ENCODE data around the gene ZKSCAN8. TPM values are rescaled to one million over a fixed set of nuclear protein-coding genes. Genes with fewer than 3 reads are reported as not detected.

The ZKSCAN8 gene
- total RNA-seq, 1 experiment from 2014 or later: 14.8 TPM

DNA sequence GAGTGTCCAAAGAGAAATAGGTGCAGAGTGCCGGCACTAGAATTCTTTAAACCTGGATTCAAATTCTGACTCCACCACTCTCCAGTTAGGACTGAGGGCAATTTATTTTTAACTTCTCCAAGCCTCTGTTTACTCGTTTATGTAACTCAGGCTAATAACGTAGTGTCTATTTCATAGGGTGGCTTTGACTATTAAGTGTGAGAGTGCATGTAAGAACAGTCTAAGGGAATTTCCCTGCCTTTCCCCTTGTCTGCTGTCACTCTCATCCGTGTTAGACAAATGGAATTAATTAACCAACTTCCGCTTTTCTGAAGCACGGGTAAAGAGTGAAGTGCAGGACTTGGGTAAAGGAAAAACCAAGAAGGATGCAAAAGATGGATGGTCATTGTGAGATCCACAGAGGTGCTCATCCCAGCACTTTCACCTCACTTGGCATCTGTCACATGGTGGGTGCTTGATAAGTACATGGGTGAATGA is 4.1 kb upstream of the ZKSCAN8 start:
- DNase-seq (ENCODE audit: extremely low read depth, low read depth): no peak

DNA sequence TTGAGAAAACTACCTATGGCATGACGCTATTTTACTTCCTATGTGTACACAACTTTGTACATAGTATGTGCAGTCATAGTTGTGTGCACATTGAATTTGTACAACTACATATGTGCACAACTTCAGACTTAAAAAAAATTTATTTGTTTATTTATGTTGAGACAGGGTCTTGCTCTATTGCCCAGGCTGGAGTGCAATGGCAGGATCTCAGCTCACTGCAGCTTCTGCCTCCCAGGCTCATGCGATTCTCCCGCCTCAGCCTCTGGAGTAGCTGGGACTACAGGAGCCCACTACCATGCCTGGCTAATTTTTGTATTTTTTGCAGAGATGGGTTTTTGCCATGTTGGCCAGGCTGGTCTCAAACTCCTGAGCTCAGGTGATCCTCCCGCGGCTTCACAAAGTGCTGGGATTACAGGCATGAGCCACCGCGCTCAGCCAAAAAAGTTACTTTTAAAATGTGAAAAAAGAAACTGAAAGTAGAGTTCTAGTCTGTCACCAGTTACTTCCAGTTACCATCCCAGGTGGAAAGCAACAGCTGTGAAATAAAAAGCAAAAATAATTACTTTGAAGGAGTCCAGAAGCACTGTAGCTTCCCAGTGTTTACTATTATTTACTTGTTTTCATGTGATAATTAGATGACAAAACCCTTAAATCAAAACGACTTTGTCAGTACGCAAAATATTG is 1.7 kb upstream of the ZKSCAN8 start:
- no peak for DNase-seq (ENCODE audit: extremely low read depth, low read depth)

DNA sequence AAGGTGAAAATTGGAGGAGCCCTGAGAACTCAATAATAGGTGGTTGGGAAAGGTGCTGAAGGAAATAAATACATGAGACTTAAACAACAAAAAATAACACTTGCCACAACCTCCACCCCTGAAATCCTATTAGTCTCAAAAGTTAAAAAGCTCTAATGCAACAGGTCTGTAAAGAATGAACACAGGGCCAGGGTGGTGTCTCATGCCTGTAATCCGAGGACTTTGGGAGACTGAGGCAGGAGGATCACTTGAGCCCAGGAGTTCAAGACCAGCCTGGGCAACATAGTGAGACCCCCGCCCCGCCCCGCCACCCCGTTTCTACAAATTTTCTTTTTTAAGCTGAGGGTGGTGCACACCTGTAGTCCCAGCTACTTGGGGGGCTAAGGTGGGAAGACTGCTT is 1.1 kb upstream of the ZKSCAN8 start:
- DNase-seq (ENCODE audit: extremely low read depth, low read depth): no peak

DNA sequence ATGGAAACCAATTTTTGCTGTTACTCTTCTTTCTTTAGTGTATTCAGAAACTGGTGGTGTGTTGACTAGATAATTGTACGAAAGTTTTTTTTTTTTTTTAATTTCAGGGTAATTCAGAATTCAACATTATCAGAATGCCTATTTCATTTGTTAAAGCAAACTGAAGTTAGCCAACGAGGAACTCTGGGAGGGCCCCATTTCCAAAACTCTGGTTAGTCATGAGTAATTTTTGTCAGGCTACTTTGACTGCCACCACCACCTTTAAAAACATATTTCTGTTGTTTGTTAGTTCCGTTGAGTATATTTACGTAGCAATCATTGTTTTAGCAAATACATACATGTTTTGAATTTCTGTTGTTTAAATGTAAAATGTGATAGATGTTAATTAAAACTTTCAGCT is 763 bp downstream of the ZKSCAN8 start:
- DNase-seq (ENCODE audit: extremely low read depth, low read depth): no peak

DNA sequence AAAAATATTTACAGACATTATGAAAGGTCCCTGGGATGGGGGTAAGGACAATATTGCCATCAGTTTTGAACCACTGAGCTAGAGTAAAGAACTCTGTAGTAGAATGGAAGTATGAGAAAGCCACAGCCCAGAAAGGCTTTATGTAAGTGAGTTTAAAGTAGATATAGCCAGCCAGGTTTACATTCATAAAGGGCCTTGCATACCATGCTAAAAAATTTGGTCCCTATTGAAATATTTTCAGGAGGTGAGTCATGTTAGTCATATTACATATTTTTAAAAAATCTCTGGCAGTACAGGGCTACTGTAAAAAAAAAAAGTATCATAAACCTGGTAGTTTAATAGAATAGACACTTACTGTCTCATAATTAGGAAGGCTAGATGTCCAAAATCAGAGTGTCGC is 3.5 kb downstream of the ZKSCAN8 start:
- DNase-seq (ENCODE audit: extremely low read depth, low read depth): no peak

DNA sequence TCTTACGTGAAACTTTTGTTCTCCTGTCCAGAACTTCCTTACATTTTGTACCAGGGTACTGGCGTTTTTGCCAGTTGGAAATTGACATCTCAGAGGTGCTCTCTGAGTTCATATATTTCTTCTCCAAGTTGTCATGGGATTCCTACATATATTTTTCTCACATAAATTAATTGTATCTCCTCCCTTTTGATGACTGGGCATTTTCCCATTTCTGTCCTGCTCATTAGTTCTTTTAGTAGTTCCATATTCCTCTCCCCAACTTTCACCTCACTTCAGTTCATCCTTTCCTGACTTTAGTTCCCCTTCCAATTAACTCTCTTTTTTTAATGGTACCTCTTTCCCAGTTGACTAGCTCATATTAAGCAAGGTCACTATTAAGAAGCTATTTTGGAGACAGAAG is 10.8 kb downstream of the ZKSCAN8 start:
- DNase-seq (ENCODE audit: extremely low read depth, low read depth): no peak

DNA sequence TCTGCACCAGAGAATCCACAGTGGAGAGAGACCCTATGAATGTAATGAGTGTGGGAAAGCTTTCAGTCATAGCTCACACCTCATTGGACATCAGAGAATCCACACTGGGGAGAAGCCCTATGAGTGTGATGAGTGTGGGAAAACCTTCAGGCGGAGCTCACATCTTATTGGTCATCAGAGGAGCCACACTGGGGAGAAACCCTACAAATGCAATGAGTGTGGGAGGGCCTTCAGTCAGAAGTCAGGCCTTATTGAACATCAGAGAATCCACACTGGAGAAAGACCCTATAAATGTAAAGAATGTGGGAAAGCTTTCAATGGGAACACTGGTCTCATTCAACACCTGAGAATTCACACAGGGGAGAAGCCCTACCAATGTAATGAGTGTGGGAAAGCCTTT is 11.9 kb downstream of the ZKSCAN8 start:
- DNase-seq (ENCODE audit: extremely low read depth, low read depth): no peak

DNA sequence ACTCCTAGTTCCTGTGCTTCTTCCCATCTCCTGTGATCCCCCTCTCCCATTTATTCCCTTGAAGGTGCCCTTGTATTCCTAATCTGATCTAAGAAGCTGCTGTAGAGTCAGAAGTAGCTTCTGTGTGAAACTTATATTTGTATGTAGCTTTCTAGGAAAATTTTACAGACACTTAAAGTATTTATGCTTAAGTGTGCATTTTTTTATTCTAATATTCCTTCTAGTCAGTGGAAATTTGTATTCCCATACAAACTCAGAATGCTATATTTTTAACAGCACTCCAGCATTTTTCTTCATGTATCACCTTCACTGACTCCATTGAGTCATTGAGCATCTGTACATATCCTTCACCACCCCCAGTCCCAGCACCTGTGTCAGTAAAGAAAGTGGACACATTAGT is 12.7 kb downstream of the ZKSCAN8 start:
- DNase-seq (ENCODE audit: extremely low read depth, low read depth): no peak

DNA sequence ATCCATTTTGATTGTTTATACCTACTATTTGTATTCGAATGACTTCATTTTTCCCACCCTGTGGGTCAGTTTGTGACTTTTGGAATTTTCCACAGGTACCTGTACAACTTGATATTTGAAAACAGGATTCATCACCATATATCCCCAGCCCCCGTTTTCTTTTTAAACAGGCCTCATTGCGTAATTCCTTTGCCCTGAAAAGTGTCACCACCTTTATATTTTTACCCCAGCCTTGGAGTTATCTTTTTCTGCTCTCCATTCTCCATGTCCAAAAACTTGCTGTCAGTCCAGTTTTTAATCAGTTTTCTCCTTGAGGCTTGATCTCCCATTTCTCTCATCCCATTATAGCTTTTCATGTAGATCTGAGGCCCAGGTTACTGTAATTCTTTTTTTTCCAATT is 16.6 kb downstream of the ZKSCAN8 start:
- no peak for DNase-seq (ENCODE audit: extremely low read depth, low read depth)

DNA sequence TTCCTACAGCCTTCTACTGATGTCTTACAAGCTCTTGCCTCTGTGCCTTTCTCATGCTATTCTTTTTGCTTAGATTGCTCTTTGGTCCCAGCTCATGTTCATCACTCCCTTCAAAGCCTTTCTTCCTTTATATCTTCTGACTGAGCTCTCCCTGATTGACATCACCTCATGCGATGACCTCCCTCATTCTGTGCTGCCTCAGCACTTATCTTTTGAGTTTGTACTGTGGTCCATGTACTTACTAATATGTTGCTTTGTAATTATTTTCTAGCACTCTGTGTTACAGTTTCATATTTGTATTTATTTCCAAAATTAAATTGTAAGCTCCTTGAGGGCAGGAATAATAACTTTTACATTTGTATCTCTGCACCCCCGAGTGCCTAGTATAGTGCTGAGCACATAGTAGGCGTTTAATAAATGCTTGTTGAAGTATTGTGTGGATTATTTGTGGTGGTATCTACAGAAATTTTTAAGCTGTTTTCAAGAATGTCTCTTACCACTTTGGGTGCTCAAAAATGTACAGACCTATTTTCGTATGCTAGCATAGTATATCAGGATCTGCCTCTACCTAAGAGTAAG is 17.4 kb downstream of the ZKSCAN8 start:
- no peak for DNase-seq (ENCODE audit: extremely low read depth, low read depth)

DNA sequence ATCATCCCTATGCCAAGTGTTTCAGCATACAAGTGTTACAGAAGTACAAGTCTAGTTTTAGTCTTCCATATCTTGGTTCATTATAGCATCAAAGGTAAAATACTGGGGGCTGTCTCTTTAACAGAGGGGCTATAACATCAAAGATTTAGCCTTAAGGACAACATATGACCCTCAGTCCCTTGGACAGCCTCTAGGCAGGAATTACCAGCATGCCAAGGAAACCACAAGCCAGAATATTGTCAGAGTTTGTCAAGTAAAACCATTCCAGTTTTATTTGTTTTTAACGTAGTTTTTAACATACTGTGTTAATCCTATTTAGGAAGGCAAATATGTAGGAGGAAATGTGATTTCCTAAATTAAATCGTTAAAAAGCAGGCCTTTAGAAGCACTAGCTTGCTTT is 18.6 kb downstream of the ZKSCAN8 start:
- DNase-seq (ENCODE audit: extremely low read depth, low read depth): no peak

DNA sequence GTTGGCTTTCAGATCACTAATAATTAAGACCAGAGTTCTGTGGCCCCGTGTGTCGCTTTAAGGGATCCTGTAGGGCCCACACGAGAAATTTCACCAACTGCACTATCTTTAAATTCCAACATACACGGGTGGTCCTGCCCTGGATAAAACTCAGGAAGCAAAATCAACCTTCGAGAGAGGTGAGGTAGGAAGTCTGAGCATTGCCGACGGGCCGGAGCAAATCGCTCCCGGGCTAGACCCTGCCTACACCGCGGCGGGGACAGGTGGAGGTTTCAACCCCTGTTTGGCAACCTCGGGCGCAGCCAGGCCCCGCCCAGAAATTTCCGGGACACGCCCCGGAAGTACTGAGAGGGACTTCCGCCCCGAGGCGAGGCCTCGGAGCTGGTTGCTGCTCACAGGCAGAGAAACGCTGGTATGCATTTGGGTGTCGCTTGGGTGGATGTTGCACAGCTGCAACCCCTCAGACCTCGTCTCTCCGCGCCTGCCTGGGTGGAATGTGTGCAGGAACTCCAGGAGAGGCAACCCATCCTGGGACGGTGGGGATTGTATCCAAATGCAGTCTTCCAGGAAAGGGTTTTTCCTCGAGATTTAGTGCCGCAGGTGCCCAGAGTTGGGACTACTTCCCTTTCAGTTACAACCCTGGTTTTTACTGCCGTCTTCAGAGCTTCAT is 19.9 kb downstream of the ZKSCAN8 start:
- peak; percentile 50 for DNase-seq (ENCODE audit: extremely low read depth, low read depth)

DNA sequence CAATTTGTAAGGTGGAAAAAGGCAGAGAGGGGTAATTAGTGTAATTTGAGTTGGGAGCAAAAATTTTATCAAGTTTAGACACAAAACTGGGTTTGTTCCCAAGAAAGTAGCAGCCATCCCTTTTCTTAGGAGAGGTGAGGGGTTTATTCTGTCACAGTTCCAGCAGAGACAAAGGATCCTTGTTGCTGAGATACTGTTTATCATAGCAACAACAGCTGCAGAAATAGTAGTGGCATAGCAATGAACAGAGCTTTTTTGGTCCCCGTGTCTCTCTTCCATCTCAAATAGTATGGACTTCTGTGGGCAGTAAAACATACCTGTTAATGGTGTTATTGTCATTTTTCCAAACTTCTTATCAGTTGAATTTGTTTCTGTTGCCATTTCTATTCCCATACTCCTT is 23.9 kb downstream of the ZKSCAN8 start:
- no peak for DNase-seq (ENCODE audit: extremely low read depth, low read depth)

DNA sequence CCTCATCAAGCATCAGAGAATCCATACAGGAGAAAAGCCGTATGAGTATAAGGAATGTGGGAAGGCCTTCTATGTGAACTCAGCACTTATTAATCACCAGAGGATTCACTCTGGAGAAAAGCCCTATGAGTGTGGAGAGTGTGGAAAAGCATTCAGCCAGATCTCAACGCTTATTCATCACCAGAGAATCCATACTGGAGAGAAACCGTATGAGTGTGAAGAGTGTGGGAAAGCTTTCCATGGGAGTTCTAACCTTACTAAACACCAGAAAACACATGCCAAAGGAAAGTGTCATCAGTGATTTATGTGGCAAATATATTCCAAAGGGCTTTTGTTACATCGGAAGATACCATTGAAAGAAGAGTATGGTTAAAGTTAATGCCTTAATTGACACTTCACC is 25.4 kb downstream of the ZKSCAN8 start:
- no peak for DNase-seq (ENCODE audit: extremely low read depth, low read depth)

DNA sequence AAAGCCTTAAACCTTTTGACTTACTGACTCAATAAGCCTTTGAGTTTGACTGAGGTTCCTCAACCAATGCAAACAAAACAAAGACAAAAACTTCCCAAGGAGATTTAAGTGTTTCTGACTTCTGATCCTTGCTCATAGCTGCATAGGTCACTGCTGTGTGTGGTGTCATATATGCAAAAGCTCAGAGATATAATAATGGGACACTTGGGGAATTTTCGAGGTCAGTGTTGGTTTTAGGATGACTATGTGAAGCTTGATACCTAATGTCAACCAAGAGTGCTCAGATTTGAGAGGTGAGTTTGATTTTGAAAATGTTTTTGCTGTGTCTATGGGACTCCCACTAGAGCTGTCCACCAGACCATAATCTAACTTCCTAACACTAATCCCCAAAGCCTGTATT is 26.2 kb downstream of the ZKSCAN8 start:
- DNase-seq (ENCODE audit: extremely low read depth, low read depth): no peak

DNA sequence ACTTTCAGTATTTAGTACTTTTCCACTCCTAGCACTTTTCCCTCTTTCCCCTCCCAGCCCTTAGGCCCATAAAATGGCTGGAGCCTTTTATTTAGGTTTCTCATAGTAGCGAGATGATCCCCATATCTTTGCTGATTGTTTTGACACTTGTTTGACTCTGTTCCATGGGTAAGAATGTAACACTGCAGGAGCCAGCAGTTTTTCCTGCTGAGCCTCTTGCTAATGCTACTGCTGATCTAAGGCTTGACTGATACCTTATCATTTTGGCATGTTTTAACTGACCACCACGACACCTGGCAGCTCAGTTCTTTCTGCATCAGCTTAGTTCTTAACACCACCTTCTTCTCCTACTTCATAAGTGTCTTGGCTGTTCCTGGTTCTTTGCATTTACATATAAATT is 29.6 kb downstream of the ZKSCAN8 start:
- no peak for DNase-seq (ENCODE audit: extremely low read depth, low read depth)

DNA sequence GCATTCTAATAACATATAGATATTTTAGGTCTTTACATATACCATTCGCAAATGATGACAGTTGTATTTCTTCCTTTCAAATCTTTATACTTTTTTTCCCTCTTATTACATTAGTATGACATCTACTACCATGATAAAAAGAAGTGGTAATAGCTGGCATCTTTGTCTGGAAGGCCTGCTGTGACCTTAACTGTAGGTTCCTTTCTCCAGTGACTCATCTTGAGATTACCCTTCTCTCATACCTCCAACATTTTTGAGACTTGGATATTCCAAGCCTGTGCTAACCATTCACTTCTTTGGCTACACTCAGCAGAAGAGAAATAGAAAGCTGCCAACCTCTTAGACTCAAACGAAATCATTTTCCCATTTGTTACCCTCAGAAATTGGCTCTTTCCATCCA is 30.3 kb downstream of the ZKSCAN8 start:
- no peak for DNase-seq (ENCODE audit: extremely low read depth, low read depth)

DNA sequence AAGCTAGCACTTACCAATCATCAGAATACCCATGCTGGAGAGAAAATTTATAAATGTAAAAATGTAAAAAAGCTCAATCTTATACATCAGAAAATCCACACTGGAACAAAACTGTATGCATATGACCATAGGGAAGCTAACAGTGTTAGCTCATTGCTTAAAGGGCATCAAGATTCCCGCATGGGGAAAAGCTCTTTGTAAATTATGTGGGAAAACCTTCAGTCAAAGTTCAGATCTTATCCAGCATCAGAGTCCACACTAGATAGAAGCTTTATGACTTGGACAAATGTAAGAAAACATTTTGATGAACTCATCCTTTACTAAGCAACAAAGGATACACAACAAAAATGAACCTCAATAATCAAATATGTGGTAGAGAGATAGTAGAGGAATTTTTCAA is 34.7 kb downstream of the ZKSCAN8 start:
- DNase-seq (ENCODE audit: extremely low read depth, low read depth): no peak

DNA sequence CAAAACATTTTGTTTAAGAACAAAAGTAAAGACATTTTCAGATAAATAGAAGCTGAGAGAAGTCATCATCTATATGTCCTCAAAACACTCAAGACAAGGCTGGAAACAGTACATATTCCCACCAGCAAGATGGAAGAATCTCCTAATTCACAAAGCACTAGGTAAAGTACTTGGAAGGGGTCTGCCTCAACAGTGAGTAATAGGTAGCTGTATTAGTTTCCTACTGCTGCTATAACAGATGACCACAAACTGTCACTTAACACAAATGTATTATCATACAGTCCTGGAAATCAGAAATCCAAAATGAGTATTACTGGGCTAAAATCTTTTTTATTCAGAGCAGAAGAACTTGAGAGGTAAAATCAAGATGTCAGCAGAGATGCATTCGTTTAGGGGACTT is 40.6 kb downstream of the ZKSCAN8 start:
- DNase-seq (ENCODE audit: extremely low read depth, low read depth): no peak

DNA sequence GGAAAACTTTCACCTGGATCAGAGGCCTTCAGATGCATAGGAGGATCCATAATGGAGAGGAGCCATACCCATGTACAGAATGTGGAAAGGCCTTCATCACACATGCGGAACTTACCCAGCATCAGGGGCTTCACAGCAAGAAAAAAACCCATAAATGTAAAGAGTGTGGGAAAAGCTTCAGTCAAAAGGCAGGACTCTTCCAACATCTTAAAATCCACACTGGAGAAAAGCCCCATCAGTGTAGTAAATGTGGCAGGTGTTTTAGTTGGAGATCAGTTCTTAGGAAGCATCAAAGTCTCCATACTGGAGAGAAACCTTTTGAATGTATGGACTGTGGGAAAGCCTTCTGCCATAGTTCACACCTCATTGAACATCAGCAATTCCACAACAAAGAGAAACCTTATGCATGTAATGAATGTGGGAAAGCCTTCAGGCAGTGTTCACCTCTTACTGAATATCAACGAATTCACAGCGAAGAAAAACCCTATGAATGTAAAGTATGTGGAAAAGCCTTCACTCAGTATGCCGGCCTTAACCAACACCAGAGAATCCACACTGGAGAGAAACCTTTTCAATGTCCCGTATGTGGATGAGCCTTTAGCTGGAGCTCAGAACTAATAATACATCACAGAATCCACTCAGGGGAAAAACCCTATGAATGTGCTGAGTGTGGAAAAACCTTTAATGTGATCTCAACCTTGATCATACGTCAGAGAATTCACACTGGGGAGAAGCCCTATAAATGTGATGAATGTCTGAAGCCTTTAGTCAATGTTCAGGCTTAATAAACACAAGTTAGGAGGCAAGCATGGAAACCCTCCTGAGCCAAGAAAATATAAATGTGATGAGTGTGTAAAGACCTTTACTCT is 46.7 kb downstream of the ZKSCAN8 start:
- no peak for DNase-seq (ENCODE audit: extremely low read depth, low read depth)

DNA sequence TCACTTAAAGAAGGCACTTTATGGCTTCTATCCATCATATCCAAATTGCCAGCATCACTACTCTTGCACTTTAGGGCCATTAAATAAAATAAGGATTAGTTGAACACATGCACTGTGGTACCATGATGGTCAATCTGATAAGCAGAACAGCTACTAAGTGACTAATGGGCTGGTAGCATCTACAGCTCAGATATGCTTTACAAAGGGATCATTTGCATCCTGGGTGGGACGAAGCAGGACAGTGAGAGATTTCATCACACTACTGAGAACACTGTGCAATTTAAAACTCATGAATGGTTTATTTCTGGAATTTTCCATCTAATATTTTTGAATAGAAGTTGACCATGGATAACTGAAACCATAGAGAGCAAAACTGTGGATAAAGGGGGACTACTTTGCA is 58.3 kb downstream of the ZKSCAN8 start:
- DNase-seq (ENCODE audit: extremely low read depth, low read depth): no peak

Measured in NCI-H460 (cell line).